Subcutaneous adipose tissue (tissue), 4 donors: ENCODE results near the gene TMEM185B. TPM values are rescaled to one million over a fixed set of nuclear protein-coding genes. Genes with fewer than 3 reads are reported as not detected.

ENCODE experiments used
- total RNA-seq, 4 donors: library from RNA; depleted of rRNA; stranded (reverse); fragments of >200 nt; gene quantifications; one replicate each; pipeline ENCODE4 v1.1.0, GENCODE V29; 2016
- TF ChIP-seq, protein P1 (sequence below): fragments of 450-650 bp; IDR thresholded peaks from one replicate; pipeline ENCODE4 v1.5.1; 2016; ENCODE audit warnings: low read depth, mild to moderate bottlenecking, control low read depth, antibody characterized with exemption, moderate library complexity

TMEM185B gene
- total RNA-seq, 4 donors from 2014 or later: 13.6 to 24.9 (median 17.7) TPM

DNA sequence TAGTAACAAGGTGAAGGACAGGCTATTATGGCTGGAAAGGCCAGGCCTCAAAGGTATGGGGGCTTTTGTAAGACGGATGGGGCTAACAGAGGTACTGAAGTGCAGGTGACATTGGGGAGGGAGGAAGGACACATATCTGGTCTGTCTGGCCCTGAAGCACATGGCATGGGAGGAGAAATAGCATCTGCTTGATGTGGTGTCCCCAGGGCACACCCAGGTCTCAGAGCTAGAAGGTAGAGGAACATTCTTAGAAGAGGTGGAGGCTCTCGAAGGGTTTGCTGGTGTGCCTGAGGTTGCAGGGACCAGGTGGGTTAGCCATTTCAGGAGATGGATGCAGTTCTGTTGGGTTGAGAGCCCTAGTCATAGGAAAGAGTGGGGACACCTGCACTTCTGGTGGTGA, 39.0 kb upstream of the TMEM185B start:
- TF ChIP-seq, protein P1, sequence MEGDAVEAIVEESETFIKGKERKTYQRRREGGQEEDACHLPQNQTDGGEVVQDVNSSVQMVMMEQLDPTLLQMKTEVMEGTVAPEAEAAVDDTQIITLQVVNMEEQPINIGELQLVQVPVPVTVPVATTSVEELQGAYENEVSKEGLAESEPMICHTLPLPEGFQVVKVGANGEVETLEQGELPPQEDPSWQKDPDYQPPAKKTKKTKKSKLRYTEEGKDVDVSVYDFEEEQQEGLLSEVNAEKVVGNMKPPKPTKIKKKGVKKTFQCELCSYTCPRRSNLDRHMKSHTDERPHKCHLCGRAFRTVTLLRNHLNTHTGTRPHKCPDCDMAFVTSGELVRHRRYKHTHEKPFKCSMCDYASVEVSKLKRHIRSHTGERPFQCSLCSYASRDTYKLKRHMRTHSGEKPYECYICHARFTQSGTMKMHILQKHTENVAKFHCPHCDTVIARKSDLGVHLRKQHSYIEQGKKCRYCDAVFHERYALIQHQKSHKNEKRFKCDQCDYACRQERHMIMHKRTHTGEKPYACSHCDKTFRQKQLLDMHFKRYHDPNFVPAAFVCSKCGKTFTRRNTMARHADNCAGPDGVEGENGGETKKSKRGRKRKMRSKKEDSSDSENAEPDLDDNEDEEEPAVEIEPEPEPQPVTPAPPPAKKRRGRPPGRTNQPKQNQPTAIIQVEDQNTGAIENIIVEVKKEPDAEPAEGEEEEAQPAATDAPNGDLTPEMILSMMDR: no peak

DNA sequence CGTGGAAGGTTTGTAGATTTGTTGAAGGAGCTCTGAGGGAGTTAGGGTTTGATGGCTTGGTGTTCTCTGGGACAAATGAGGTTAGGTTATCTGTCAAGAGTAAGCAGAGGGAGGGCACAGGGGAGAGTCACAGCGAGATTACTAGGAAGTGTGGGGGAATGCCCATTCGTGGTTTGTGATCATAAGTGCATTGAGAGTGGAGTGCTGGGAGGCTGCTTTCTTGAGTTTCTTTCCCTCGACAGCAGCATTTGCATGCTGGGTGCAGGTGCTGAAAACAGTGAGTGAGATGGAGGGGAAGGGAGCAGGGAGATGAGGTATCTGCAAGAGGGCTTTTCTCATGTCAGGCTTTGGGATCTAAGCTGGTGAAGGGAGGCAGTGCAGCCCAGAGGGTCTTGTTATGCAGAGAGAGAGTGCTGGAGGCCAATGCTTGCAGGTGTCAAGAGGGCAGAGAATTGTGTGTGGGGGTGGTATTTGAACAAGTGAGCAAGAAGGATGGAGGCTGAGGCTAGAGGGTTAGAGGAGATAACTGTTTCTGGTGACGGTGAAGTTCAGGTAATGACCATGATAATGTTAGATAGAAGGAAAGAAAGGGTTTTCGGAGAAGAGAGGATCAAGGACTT, 38.3 kb upstream of the TMEM185B start:
- TF ChIP-seq, protein P1: no peak

DNA sequence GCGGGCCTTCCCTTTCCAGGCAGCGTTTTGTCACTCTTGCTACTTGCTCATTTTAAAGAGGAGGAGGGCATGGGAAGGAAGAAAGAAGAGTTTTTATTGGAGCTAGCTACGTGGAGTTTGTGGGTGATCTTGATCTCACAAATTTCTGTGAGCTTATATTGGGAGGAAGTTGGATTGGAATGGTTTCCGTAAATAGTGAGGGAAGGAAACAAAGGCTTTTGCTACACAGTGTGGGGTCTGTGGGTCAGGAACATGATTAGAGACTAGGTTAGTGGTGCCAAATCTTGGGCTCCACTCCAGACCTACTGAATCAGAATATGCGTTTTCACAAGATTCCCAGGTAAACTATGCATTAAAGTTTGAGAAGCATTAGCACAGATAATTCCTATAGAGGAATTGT, 37.5 kb upstream of the TMEM185B start:
- TF ChIP-seq, protein P1: no peak

DNA sequence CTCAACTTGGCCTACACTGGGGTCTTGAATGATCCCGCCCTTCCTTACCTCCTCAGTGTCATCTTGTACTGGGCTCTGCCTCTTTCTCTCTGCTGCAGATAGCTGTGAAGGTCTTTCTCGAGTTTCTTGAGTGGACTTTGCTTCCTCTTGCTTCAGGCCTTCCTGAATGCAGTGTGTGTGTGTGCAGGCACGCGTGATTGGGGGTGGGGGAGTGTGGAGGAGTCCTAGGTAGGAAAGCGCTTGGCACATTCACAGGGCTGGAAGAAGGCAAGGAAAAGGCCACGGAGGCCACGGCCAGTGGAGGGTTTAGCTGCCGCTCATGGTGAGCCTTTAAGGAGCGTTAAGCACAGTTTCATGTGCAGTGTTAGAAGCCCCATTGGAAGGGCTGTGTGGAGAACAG, 35.0 kb upstream of the TMEM185B start:
- TF ChIP-seq, protein P1: no peak

DNA sequence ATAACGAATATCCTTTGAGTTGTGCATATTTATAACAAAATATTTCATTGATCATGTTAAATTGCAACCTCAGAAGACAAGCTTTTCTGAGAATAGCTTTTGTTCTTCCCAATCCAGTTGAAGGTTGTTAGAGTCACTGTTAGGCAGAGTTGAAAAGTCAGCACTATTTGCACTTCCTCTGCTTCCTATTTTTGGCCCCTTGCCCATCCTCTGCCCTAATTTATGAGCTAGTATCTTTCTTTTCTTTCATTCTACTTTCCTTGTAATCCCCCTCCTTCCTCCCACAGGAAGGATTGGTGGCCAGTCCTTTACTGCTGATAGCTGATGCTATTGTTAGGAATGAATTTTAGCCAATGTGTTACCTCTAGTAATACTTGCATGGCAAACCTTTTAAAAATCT, 34.3 kb upstream of the TMEM185B start:
- TF ChIP-seq, protein P1: no peak

DNA sequence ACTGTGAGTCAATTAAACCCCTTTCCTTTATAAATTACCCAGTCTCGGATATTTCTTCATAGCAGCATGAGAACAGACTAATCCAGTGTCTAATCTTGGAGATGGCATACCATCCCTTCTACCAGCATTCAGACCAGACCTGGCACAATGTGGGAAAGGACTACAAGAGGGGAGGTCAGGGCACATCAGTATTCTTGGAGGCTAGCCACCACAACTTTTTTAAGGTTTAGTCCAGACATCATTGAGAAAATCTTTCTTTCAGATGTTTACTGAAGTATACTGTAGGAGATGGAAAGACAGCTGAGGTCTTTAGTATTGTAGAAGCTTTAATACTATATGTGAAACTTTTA, 33.4 kb upstream of the TMEM185B start:
- TF ChIP-seq, protein P1: no peak

DNA sequence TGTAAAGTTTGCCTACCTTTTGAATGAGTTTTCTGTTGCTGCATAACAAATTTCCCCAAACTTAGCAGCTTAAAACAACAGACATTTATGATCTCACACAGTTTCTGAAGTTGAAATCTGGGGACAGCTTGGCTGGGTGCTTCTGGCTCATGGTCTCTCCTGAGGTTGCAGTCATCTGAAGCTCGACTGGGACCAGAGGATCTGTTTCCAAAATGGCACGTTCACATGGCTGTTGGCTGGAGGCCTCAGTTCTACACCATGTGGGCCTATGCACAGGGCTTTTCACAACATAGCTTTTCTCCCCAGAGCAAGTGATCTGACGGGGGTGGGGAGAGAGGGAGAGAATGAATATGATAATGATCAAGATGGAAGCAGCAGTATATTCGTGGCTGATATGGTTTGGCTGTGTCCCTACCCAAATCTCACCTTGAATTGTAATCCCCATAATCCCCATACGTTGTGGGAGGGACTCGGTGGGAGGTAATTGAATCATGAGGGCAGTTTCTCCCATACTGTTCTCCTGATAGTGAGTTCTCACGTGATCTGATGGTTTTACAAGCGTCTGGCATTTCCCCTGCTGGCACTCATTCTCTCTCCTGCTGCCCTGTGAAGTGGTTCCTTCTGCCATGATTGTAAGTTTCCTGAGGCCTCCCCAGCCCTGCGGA, 32.9 kb upstream of the TMEM185B start:
- TF ChIP-seq, protein P1: no peak
